ENCODE data around the gene PRKCH.

The PRKCH gene

GRCh38 chr14:61362072-61362750 is 40.8 kb downstream of the PRKCH start:
- no peak overlapping the region for H3K4me3 Mint-ChIP-seq

DNA sequence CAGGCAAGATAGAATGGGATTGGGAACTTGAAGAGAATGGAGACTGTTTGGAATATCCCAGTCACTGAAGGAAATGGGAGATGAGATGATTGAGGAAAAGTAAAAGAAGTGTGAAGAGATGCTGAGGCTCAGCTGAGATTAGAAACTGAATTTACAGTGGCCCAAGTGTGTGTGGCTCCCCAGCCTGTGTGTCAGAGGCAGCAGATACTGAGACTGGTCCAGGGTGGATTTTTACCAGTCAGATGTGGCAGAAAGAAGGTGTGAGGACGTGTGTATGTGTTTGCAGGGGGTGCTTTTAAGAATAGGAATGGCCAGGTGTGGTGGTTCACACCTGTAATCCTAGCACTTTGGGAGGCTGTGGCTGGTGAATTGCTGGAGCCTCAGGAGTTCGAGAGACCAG is 42.9 kb downstream of the PRKCH start:
- Mint-ChIP-seq H3K36me3 (peaks cover 7% of the 10 kb centered on the region), H3K4me1 (peaks cover 51% of the 10 kb centered on the region), H3K4me3 (no peak overlapping the region), H3K9me3 (no peaks in the 10 kb centered on the region), H3K27me3 (no peaks in the 10 kb centered on the region), H3K27ac (no peak overlapping the region)

More at GRCh38 chr14:61362072-61362750, 40.8 kb downstream of the PRKCH start:
- H3K27me3 Mint-ChIP-seq = no peaks in the 10 kb centered on the region
- peaks cover 52% of the 10 kb centered on the region for H3K4me1 Mint-ChIP-seq
- no peaks in the 10 kb centered on the region for H3K9me3 Mint-ChIP-seq
- peak overlapping the region; percentile 78 for H3K27ac Mint-ChIP-seq
- H3K36me3 Mint-ChIP-seq = peaks cover 18% of the 10 kb centered on the region

DNA sequence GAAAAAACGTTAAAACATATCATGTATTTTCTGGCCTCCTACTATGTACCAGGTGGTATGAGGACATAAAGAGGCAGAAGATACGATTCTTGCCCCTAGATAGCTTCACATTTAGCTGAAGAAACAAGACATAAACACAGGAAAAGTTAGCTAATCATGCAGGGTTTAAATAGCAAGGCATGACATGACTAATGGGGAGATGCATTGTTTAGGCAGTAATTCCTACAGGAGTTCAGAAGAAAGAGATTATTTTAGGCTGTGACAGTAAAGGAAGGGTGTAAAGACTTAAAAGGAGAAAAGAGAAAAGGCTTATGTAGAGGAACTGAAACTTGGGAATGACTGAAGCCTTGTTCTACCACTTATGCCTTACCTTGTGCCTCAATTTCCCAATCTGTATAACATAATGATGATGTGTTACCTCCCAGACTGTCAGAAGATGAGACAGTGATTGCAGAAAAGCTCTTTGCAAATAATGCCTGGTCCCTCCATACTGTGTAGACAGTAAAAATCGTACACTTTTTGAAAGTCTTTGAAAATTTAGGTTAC is 44.4 kb downstream of the PRKCH start:
- H3K9me3 Mint-ChIP-seq = no peaks in the 10 kb centered on the region
- peaks cover 4% of the 10 kb centered on the region for H3K36me3 Mint-ChIP-seq
- no peaks in the 10 kb centered on the region for H3K27me3 Mint-ChIP-seq
- no peak overlapping the region for H3K27ac Mint-ChIP-seq
- H3K4me1 Mint-ChIP-seq = peaks cover 47% of the 10 kb centered on the region
- H3K4me3 Mint-ChIP-seq = no peak overlapping the region

DNA sequence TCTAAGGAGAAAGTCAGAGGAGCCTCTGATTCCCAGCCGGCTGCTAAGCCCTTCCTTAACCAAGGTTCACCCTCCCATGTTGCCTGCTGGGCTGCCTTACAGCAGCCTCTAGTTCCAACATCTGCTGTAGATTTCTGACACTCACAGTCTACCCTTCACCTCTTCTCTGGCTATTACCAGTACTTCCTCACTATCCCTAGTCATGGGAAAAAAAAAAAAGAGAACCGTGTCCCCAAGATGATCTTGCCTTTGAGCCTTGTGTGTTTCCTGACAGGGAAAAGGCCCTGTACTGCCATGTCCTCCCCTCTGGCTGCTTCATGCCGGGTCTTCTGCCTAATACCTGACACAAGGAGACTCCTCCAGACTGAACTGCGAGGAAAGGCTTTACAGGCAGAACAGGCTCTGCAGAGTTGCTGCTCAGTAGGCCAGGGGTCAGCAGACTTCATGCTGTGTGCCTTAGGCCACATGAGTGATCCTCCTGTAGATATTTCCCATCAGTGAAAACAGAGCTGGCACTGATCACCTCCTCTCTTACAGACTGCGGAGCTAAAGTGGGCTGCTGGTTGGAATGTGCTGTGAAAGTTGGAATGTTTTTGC is 46.8 kb downstream of the PRKCH start:
- no peaks in the 10 kb centered on the region for H3K27me3 Mint-ChIP-seq
- H3K36me3 Mint-ChIP-seq = peaks cover 4% of the 10 kb centered on the region
- peak overlapping the region; percentile 33 for H3K4me3 Mint-ChIP-seq
- H3K4me1 Mint-ChIP-seq = peaks cover 60% of the 10 kb centered on the region
- H3K9me3 Mint-ChIP-seq = no peaks in the 10 kb centered on the region
- peak overlapping the region; percentile 89 for H3K27ac Mint-ChIP-seq

DNA sequence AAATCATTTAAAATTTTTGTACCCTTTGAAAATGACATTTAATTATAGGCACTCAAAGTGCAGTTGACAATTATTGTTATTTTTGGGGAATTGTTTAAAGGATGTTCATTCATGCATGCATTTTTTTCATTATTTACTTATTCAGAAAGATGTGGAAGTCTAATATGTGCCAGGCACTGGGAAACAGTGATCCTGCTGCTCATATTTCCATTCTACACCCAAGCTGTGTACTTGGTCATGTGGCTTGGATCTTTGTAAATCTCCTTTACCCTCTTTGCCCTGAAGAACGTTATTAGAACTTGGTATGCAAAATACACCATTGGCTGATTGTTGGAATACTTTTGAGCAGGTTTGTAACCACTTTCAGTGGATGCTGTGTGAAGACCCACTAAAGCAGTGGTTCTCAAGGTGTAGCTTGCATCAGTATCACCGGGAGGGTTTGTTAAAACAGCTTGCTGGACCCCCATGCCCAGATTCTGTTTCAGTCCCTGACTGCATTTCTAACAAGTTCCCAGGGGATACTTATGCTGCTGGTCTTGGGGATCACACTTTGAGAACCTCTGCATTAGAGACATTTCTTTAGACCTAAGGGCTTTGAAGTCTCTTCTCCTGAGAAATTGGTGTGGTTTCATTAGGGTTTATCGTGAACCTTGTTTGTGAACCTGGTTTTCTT is 47.5 kb downstream of the PRKCH start:
- H3K27me3 Mint-ChIP-seq = no peaks in the 10 kb centered on the region
- peaks cover 7% of the 10 kb centered on the region for H3K36me3 Mint-ChIP-seq
- no peaks in the 10 kb centered on the region for H3K9me3 Mint-ChIP-seq
- peak overlapping the region; percentile 51 for H3K4me3 Mint-ChIP-seq
- H3K27ac Mint-ChIP-seq = peak overlapping the region; percentile 86
- peaks cover 63% of the 10 kb centered on the region for H3K4me1 Mint-ChIP-seq

DNA sequence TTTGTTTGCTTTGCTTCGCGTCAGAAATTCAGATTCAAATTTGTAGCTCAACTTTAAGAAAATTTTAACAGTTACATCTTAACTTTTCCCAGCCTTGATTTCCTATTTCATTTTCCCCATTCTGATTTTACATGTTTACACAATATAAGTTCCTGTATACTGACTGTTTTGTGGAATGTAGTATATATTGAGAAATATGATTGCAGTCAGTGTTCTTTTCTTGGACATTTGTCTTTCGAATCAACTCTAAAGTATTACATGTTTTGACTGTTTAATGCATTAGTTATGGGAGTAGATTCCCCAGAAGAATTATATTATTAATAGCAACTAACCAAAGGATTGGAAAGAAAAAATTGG is 48.1 kb downstream of the PRKCH start:
- Mint-ChIP-seq H3K4me3 (peak overlapping the region; percentile 51), H3K4me1 (peaks cover 63% of the 10 kb centered on the region), H3K36me3 (peaks cover 11% of the 10 kb centered on the region), H3K27ac (peak overlapping the region; percentile 86), H3K9me3 (no peaks in the 10 kb centered on the region), H3K27me3 (no peaks in the 10 kb centered on the region)

GRCh38 chr14:61372379-61372778 is 51.0 kb downstream of the PRKCH start:
- Mint-ChIP-seq H3K27ac (peak overlapping the region; percentile 21), H3K4me1 (peaks cover 80% of the 10 kb centered on the region), H3K27me3 (no peaks in the 10 kb centered on the region), H3K9me3 (peaks cover 5% of the 10 kb centered on the region), H3K36me3 (peaks cover 28% of the 10 kb centered on the region), H3K4me3 (no peak overlapping the region)

GRCh38 chr14:61372842-61373555 is 51.6 kb downstream of the PRKCH start:
- Mint-ChIP-seq H3K27ac (peak overlapping the region; percentile 87), H3K36me3 (peaks cover 31% of the 10 kb centered on the region), H3K27me3 (no peaks in the 10 kb centered on the region), H3K9me3 (peaks cover 5% of the 10 kb centered on the region), H3K4me3 (no peak overlapping the region), H3K4me1 (peaks cover 81% of the 10 kb centered on the region)

DNA sequence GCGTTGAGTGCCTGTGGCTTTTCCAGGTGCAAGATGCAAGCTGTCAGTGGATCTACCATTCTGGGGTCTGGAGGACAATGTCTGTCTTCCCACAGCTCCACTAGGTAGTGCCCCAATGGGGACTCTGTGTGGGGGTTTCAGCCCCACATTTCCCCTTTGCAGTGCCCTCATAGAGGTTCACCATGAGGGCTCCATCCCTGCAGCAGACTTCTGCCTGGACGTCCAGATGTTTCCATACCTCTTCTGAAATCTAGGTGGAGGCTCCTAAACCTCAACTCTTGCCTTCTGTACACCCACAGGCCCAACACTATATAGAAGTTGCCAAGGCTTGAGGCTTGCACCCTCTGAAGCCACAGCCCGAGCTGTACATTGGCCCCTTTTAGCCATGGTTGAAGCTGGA is 52.9 kb downstream of the PRKCH start:
- peaks cover 5% of the 10 kb centered on the region for H3K9me3 Mint-ChIP-seq
- no peak overlapping the region for H3K27ac Mint-ChIP-seq
- no peaks in the 10 kb centered on the region for H3K27me3 Mint-ChIP-seq
- H3K36me3 Mint-ChIP-seq = peaks cover 42% of the 10 kb centered on the region
- no peak overlapping the region for H3K4me3 Mint-ChIP-seq
- peaks cover 81% of the 10 kb centered on the region for H3K4me1 Mint-ChIP-seq

DNA sequence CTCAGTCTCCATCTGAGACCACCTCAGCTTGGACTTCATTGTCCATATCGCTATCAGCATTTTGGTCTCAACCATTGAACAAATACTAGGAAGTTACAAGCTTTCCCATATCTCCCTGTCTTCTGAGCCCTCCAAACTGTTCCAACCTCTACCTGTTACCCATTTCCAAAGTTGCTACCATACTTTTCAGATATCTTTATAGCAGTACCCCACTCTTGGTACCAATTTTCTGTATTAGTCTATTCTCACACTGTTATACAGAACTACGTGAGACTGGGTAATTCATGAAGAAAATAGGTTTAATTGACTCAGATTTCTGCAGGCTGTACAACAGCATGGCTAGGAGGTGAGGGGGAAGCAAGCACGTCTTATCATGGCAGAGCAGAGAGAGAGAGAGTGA is 53.8 kb downstream of the PRKCH start:
- H3K9me3 Mint-ChIP-seq = peaks cover 5% of the 10 kb centered on the region
- no peak overlapping the region for H3K4me3 Mint-ChIP-seq
- peak overlapping the region; percentile 59 for H3K27ac Mint-ChIP-seq
- H3K27me3 Mint-ChIP-seq = no peaks in the 10 kb centered on the region
- peaks cover 49% of the 10 kb centered on the region for H3K36me3 Mint-ChIP-seq
- peaks cover 84% of the 10 kb centered on the region for H3K4me1 Mint-ChIP-seq

DNA sequence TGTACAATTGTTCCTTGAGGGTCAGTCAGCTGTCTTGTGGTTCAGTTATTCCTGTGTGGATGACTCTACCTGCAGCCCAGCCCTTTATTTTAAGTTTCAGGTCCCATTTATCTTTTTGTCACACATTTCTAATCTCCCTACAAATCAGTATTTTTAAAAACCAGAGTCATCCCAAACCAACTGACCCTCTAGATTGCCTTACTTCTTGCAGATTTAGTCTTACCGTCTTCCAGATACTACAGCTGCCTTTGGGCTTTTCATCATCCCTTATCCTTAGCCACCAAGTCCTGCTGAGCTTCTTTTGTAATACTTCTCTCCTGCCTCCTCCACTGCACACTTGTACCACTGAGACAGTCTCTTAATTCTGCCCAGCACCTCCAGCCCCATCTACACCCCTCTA is 54.9 kb downstream of the PRKCH start:
- Mint-ChIP-seq H3K27ac (peak overlapping the region; percentile 97), H3K9me3 (peaks cover 5% of the 10 kb centered on the region), H3K36me3 (peaks cover 54% of the 10 kb centered on the region), H3K27me3 (no peaks in the 10 kb centered on the region), H3K4me3 (peak overlapping the region; percentile 64), H3K4me1 (peaks cover 87% of the 10 kb centered on the region)

DNA sequence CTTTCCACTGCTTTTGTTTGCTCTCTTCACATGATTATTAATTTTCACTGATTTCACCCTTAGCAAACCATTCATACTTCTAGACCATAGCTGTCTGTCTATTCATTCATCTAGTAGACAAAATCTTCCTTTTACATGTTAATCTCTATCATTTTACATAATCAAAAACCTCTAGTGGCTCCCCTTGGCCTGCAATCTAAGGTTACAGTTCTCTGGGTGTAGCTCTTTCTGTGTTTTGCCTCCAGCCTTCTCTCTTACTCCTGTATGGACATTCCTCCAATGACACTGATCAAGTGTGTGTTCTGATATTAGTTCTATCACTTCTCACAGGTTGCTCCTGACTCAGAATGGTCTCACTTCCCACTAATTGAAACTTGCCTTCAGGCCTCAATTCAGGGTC is 56.4 kb downstream of the PRKCH start:
- Mint-ChIP-seq H3K36me3 (peaks cover 54% of the 10 kb centered on the region), H3K9me3 (peaks cover 5% of the 10 kb centered on the region), H3K4me1 (peaks cover 87% of the 10 kb centered on the region), H3K4me3 (peak overlapping the region; percentile 47), H3K27me3 (no peaks in the 10 kb centered on the region), H3K27ac (peak overlapping the region; percentile 93)

- peak overlapping the region; percentile 47 for H3K4me3 Mint-ChIP-seq
Measured at GRCh38 chr14:61379639-61380184, 58.3 kb downstream of the PRKCH start.

GRCh38 chr14:61380984-61381383 is 59.6 kb downstream of the PRKCH start:
- H3K9me3 Mint-ChIP-seq = peaks cover 5% of the 10 kb centered on the region
- H3K27ac Mint-ChIP-seq = peak overlapping the region; percentile 93
- H3K4me3 Mint-ChIP-seq = peak overlapping the region; percentile 30
- peaks cover 69% of the 10 kb centered on the region for H3K4me1 Mint-ChIP-seq
- peaks cover 37% of the 10 kb centered on the region for H3K36me3 Mint-ChIP-seq
- no peaks in the 10 kb centered on the region for H3K27me3 Mint-ChIP-seq

More at GRCh38 chr14:61379639-61380184, 58.3 kb downstream of the PRKCH start:
- peak overlapping the region; percentile 93 for H3K27ac Mint-ChIP-seq
- H3K9me3 Mint-ChIP-seq = peaks cover 5% of the 10 kb centered on the region
- H3K27me3 Mint-ChIP-seq = no peaks in the 10 kb centered on the region
- H3K36me3 Mint-ChIP-seq = peaks cover 44% of the 10 kb centered on the region
- H3K4me1 Mint-ChIP-seq = peaks cover 80% of the 10 kb centered on the region

- H3K4me3 Mint-ChIP-seq = peak overlapping the region; percentile 8
- H3K27ac Mint-ChIP-seq = peak overlapping the region; percentile 93
- no peaks in the 10 kb centered on the region for H3K27me3 Mint-ChIP-seq
- peaks cover 32% of the 10 kb centered on the region for H3K36me3 Mint-ChIP-seq
- peaks cover 63% of the 10 kb centered on the region for H3K4me1 Mint-ChIP-seq
- H3K9me3 Mint-ChIP-seq = peaks cover 5% of the 10 kb centered on the region
Measured at GRCh38 chr14:61381553-61381952, 60.2 kb downstream of the PRKCH start.

Measured in activated naive CD4-positive, alpha-beta T cell treated with anti-CD3 and anti-CD28 coated beads, Interleukin-2, amount 50 U/mL, for 24 hours (primary cell).